GM12801 (cell line): ENCODE measurements around the gene CBX3.

Experiments used
- TF ChIP-seq, protein P1 (sequence below): IDR thresholded peaks from one replicate; pipeline ENCODE4 v1.5.1; 2011; ENCODE audit warnings: control low read depth; ENCODE audit not compliant: insufficient read length; ENCODE audit errors: extremely low read depth

CBX3 gene

GRCh38 chr7:26156451-26157420, 44.8 kb upstream of the CBX3 start:
- TF ChIP-seq, protein P1, sequence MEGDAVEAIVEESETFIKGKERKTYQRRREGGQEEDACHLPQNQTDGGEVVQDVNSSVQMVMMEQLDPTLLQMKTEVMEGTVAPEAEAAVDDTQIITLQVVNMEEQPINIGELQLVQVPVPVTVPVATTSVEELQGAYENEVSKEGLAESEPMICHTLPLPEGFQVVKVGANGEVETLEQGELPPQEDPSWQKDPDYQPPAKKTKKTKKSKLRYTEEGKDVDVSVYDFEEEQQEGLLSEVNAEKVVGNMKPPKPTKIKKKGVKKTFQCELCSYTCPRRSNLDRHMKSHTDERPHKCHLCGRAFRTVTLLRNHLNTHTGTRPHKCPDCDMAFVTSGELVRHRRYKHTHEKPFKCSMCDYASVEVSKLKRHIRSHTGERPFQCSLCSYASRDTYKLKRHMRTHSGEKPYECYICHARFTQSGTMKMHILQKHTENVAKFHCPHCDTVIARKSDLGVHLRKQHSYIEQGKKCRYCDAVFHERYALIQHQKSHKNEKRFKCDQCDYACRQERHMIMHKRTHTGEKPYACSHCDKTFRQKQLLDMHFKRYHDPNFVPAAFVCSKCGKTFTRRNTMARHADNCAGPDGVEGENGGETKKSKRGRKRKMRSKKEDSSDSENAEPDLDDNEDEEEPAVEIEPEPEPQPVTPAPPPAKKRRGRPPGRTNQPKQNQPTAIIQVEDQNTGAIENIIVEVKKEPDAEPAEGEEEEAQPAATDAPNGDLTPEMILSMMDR: no peak

DNA sequence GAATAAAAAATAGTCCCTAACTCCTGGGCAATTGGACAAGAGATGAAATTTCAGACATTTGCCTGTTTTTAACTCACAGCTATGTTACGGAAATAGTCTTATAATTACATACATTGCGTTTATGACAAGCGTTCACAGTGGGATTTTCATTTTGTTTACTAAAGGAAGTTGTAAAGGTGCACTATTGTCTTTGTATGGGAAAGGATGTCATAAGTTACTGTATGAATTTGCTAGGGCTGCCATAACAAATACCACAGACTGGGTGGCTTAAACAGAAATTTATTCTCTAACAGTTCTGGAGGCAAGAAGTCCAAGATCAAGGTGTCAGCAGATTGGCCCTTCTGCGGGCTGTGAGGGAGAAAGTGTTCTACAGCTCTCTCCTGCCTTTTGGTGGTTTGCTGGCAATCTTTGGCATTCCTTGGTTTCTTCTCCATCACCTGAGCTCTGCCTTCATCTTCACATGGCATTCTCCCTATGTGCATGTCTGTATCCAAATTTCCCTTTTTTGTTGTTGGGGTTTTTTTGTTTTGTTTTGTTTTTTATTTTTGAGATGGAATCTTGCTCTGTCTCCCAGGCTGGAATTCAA, 43.9 kb upstream of the CBX3 start:
- TF ChIP-seq, protein P1: no peak

DNA sequence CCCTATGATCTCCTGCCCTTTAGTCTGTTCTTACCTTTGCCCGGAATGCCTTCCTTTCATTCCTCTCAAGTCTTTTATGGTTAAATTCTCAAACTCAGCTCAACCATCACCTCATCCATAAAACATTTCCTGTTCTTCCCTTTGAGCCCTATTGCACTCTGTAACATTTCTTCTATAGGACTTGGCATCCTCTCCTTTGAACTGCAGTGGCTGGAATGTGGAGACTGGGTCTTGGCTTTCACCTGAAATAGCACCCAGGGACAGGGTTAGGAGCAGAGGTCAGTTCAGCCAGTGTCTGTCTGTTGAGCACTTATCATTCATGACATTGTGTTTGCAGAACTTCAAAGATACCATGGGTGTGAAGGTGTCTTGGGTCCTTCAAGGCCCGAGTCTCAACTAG, 42.3 kb upstream of the CBX3 start:
- TF ChIP-seq, protein P1: no peak

- TF ChIP-seq, protein P1: no peak
Observed at GRCh38 chr7:26160896-26161295, 40.6 kb upstream of the CBX3 start.

GRCh38 chr7:26162431-26162830, 39.1 kb upstream of the CBX3 start:
- TF ChIP-seq, protein P1: no peak

DNA sequence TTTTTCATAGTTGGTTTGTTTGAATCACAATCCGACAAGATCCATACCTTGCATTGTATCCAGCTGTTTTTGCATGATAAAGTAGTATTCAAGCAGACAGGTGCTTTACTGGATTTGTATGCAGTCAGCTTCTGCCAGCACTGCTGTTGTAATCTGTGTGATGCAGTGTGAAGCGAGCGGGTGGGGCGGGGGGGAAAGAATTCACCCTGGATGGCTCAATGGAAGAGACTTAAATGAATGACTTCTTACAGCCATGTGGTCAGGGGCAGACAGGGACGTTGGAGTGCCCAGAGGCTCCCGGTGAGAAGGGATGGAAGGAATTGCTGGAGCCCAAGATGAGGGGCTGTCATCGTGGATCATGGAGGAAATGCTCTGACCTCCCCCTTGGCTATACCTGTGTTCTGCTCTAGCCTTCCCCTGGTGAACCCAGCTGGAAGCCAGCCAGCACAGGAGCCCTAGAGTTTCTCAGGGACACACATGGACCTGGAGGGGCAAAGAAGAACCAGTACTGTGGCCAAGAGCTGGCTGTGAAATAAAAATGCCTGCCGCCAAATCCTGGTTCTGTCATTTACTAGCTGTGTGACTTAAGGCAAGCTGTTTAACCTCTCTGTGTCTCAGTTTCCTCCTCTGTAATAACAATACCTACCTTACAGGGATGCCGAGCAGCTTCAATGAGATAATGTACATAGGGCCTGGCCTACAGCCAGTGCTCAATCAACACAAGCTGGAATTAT, 35.4 kb upstream of the CBX3 start:
- TF ChIP-seq, protein P1: no peak

DNA sequence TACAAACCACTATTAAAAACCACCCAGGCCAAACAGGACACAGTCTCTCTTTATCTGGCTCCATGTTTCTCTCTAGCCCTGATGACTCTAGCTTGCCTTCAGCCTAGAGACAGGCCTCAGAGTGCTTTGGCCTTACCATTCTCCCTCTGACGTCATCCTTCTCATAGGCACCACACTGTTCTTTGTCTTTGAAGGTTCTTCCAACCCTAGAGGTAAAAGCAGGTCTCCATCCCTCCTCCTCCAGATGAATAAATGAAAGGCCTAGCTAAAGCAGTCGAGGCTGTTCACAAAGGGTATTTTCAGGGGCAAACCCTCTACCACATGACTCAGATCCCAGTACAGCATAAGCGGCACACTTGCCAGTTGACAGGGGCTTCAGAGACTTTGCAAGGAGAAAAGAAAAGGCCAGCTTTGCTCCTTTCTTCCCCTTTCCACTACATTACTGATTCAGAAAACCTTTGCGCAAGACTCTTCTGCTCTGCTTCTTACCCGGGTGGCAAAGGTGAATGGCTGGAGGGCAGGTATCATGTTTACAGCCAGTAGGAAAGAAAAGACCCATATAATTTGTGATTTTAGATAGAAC, 34.8 kb upstream of the CBX3 start:
- TF ChIP-seq, protein P1: no peak
